Skin of body (tissue), 2 donors: Measurements from ENCODE around the gene FOXP3. TPM values are rescaled to one million over a fixed set of nuclear protein-coding genes. Genes with fewer than 3 reads are reported as not detected.

Experiments used
- DNase-seq: peaks from one replicate; lab custom pipeline; 2025; lab: John Stamatoyannopoulos, UW
- total RNA-seq: library from RNA; depleted of rRNA; stranded (reverse); fragments of >200 nt; gene quantifications from one replicate; pipeline ENCODE4 v1.2.3, GENCODE V29; 2014

Gene FOXP3
- total RNA-seq, 1 donor from 2014 or later, result not detected

DNA sequence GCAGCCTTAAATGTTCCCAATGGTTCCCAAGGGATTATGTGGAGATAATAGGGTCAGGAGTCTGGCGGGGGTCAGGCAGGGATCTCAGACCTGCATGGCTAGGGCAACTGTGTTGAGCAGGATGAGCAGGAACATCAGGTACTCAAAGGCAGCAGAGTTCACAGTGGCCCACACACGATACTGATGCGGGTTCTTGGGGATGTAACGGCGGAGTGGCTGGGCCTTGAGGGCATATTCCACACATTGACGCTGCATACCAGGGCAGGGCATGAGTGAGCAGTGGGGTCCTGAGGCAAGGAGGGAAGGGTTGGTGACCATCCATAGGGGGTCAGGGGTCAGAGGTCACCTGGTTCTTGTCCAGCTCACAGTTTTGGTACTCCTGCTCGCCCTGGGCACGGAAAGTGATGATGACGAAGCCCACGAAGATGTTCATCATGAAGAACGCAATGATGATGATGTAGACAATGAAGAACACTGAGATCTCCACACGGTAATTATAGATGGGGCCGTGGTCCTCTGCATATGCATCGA is 49.4 kb downstream of the FOXP3 start:
- no peak for DNase-seq

- DNase-seq, result no peak
Observed at GRCh38 chrX:49214416-49214815, 50.1 kb downstream of the FOXP3 start.

GRCh38 chrX:49212861-49213260 is 51.6 kb downstream of the FOXP3 start:
- no peak for DNase-seq

GRCh38 chrX:49212209-49212608 is 52.3 kb downstream of the FOXP3 start:
- DNase-seq, result no peak

GRCh38 chrX:49211074-49211473 is 53.4 kb downstream of the FOXP3 start:
- DNase-seq, result no peak

DNA sequence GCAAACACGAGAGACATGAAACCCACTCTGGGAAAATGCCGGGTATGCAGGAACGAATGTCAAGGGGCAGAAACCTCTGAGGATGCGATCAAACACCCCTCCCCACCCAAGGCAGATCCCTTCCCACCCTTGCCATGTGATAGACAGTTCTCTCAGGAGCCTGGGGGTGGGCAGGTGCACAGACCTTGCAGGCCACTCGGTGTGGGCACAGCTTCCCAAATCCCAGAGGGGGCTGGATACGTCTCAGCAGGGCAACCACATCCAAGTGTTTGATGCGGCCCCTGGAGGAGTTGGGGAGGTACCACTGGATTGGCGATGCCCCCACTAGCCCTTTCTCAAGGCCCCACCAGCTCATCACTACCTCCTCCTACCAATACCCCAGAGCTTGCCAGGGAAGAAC is 54.1 kb downstream of the FOXP3 start:
- no peak for DNase-seq

DNA sequence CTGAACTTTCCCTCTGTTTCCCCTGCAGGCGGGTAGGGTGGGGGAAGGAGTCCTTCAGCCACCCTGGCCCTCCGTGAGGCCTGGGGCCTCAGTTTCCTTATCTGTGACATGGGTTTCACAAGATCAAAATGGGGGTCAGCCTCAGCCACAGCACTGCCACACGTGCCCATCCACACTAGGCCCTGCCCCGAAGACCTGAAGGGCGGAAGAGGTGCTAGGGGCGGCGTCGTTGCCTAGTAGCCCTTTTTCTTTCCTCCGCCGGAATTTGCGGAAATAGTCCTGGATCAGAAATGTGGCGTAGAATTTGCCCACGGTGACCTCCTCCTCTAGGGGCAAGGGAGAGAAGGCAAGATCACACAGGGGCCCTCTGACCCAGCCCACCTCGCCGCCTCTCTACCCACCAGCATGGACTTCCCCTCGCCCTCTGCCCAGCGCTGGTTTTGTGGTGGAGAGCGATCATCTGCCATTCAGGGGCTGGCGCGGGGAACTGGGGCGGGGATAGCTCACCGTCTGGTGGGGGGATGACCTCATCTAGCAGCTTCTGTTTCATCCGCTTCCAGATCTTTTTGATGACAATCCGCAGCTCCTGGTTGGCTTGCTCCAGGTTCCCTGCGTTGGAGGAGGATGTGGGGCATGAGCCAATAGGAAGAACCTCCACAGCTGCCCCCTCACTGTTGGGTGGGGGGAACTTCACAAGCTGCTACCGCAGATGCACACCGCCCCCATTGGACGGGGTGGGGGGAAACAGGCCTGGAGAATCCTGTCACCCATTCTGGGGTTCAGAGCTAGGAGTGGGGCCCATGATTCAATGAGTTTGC is 54.9 kb downstream of the FOXP3 start:
- no peak for DNase-seq

GRCh38 chrX:49208399-49208798 is 56.1 kb downstream of the FOXP3 start:
- DNase-seq, result no peak

DNA sequence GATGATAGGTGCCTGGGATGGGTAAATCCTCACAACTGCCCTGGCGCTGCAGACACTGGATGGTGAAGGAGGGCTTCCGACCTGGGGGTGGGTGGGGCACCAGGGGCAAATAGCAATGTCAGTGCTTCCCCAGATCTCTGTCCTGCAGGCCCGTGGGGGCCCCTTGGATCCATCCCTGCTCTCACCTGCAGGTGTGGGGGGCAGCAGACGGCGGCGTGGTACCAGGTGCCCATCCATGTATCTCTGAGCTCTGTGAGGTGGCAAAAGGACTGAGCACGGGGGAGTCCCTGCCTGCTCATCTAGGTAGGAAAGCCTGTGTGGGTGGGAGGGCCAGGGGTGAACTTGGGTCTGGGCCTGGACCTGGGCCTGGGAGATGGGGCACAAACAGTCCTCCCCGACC is 58.0 kb downstream of the FOXP3 start:
- DNase-seq, result no peak

DNA sequence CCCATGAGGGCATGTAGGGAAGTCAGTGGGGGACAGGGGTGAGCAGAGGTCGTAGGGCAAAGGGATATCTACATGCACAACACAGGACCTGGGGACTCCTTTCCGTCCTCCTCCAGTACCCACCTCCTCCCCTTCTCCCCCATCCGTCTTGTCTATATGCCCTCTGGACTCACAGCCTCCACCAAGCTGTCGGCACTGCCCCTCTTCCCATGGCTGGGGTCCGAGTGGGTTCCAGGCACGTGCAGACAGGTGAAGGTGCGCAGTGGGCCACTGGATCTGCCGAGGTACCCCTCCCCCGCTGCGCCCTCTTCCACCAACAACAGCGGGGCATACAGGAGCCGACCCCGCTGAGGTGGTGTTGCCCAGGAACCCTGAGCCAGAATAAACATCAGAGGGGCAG is 59.1 kb downstream of the FOXP3 start:
- no peak for DNase-seq

DNA sequence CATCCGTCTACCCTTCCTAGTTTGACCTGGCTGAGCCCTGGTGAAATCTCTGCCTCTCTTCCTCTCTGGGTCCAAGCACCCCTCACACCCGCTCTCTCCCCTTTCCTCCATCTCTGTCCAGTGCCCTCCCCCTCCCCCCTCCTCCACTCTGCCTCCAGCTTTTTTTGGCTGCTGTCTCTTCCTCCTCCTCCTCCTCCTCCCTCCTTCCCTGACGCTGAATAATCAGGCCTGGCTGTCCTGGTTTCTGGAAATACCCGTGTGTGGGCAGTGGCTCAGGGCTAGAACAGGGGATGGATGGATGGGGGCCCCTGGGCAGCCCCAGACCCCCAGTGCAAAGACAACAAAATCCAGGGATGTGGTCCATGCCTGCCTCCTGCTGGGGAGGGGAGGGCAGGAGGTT is 59.8 kb downstream of the FOXP3 start:
- no peak for DNase-seq

DNA sequence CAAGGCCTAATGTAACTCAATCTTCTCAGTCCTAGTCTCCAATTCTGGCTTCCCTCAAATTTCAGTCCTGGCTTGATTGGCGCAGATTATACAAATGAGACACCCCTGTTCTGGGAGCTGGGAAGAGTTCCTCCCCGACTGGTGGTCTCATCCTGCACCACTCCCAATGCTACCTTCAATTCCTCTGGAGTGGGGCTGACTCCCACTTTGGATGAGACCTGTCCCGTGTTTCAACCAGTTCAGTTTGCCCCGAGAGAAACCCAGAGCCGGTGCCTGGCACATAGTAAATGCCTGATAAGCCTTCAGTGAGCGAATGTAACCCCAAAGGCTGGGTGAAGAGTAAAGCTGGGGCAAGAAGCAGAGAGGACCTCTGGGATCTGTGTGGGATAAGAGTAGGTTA is 60.5 kb downstream of the FOXP3 start:
- no peak for DNase-seq

DNA sequence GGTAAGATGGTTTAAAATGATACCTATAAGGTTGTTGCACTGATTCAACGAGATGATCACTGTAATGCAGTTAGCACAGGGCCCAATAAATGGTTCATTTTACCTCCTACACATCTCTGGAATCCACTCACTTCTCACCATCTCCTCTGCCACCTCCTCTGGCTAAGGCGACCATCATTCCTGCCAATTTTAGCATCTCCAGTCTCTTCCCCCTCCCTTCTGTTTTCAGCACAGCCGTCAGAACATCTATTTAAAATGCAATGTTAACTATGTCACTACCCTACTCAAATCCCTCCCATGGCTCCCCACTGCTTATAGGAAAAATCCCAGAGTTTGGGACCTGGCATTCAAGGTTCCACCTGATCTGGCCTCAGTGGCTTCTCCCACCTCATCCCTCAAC is 61.0 kb downstream of the FOXP3 start:
- no peak for DNase-seq

DNA sequence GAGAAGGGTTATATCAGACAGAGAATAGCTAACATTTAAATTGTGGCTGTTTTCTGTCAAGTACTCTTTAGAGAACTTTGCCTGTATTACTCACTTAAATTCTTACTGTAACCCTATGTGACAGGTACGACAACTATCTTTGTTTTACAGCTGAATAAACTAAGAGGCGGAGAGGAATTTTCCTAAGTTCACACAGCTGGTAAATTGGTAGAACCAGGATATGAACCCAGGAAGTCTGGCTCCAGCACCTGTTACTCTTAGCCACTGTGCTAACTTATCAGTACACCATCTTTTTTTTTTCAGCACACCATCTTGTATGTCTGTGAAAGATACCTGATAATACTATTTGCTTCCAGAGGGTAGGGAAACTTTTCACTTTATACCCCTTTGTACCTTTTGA is 62.5 kb downstream of the FOXP3 start:
- no peak for DNase-seq

Other genes starting within 250 kb of the FOXP3 start
- gene TFE3, start 221.4 kb downstream of the FOXP3 start, total RNA-seq, result 17.0 TPM
- gene CCDC120, start 205.7 kb downstream of the FOXP3 start, total RNA-seq, result 3.6 TPM
- gene PRAF2, start 190.7 kb downstream of the FOXP3 start, total RNA-seq, result 1.5 TPM
- 29.6 TPM for gene WDR45, start 184.8 kb downstream of the FOXP3 start, total RNA-seq
- gene GPKOW, start 141.0 kb downstream of the FOXP3 start, total RNA-seq, result 15.4 TPM
- gene MAGIX, start 102.0 kb downstream of the FOXP3 start, total RNA-seq, result 1.4 TPM
- gene PLP2, start 92.8 kb downstream of the FOXP3 start, total RNA-seq, result 24.7 TPM
- 8.1 TPM for gene PRICKLE3, start 78.3 kb downstream of the FOXP3 start, total RNA-seq
- gene SYP, start 64.5 kb downstream of the FOXP3 start, total RNA-seq, result 1.7 TPM
- gene CACNA1F, start 31.4 kb downstream of the FOXP3 start, total RNA-seq, result 0.10 TPM
- 5.6 TPM for gene CCDC22, start 29.2 kb downstream of the FOXP3 start, total RNA-seq
- 3.0 TPM for gene PPP1R3F, start 5.1 kb upstream of the FOXP3 start, total RNA-seq
- not detected for gene GAGE10, start 38.9 kb upstream of the FOXP3 start, total RNA-seq
- gene GAGE12J, start 57.3 kb upstream of the FOXP3 start, total RNA-seq, result not detected
- gene GAGE13, start 66.9 kb upstream of the FOXP3 start, total RNA-seq, result not detected